Psoas muscle (tissue), 8 donors: ENCODE measurements around the gene C8G. TPM values are rescaled to one million over a fixed set of nuclear protein-coding genes. Genes with fewer than 3 reads are reported as not detected.
A peak's percentile ranks its signal among the peaks of the same experiment; 100 is the strongest.

Experiments used
- ATAC-seq, 4 donors: fragments of 200-7000 bp; cut with Tn5 transposase; one replicate each; pipeline ENCODE4 v1.9.1; 2020; ENCODE audit warnings: moderate library complexity in 3 of 4, mild to moderate bottlenecking in 2 of 4
- DNase-seq, 2 donors: peaks; one replicate each; pipeline ENCODE4 v3.0.0-alpha.2; 2020
- H3K27ac ChIP-seq: fragments of 200-600 bp; one replicate; pipeline ENCODE4 v1.8.0; 2022
- H3K27me3 ChIP-seq, 3 donors: fragments of 200-600 bp in 1 of 3; one replicate each; pipeline versions ENCODE4 v1.6.1 to v1.8.0; 2013 to 2022; ENCODE audit warnings: low read length in 2 of 3, mild to moderate bottlenecking in 2 of 3, moderate library complexity in 1 of 3; ENCODE audit not compliant: insufficient read depth in 3 of 3
- H3K36me3 ChIP-seq, 2 donors: fragments of 200-600 bp in 1 of 2; one replicate each; pipeline versions ENCODE4 v1.6.1 to v1.8.0; 2013 to 2022; ENCODE audit warnings: low read depth in 1 of 2, mild to moderate bottlenecking in 1 of 2, moderate library complexity in 1 of 2; ENCODE audit not compliant: insufficient read depth in 1 of 2
- H3K4me1 ChIP-seq: fragments of 200-600 bp; one replicate; pipeline ENCODE4 v1.8.0; 2022
- H3K4me3 ChIP-seq: fragments of 200-600 bp; one replicate; pipeline ENCODE4 v1.8.0; 2022; ENCODE audit warnings: mild to moderate bottlenecking
- H3K9me3 ChIP-seq: fragments of 200-600 bp; one replicate; pipeline ENCODE4 v1.8.0; 2022
- WGBS, 3 donors: extraction: QIAGEN DNeasy Blood & Tissue Kit; methylation state at CpG; one replicate each; pipeline versions ENCODE4 v1.1.6 to v1.1.7; 2013; 5-methylcytosine and 5-hydroxymethylcytosine counted together
- intact Hi-C, 2 donors: fragments of 100-400 bp; cut with DNase I; formaldehyde crosslinking; loops; one replicate each; pipeline versions ENCODE4 v1.11.0 to v1.14.2; 2022
- polyA plus RNA-seq, 3 donors: library from polyadenylated mRNA; stranded (reverse); fragments of 200-250 nt; gene quantifications; one replicate each; pipeline ENCODE4 v1.2.3, GENCODE V29; 2013
- total RNA-seq, 4 donors: library from RNA; stranded (reverse); fragmentation: NEBNext Ultra II Directional in 2 of 4; extraction: Animal tissue kit (Norgen Biotek cat#: 25700) in 2 of 4; gene quantifications; one replicate each; pipeline versions ENCODE4 v1.2.1 to v1.2.4, GENCODE V29; 2021 to 2023
- TF ChIP-seq, protein P1 (sequence below): fragments of 200-600 bp; IDR thresholded peaks from one replicate; pipeline ENCODE4 v1.8.0; 2022; ENCODE audit warnings: antibody characterized with exemption
- donor health status: healthy with polysubstance abuse.
- donor health status: DM: no; HTN: no; CAD: no; lungs with moderate emphysema.
- donor health status: Bipolar disorder and iron deficiency.
- donor health status: healthy.
- donor health status: DM: yes; HTN: yes; CAD: no.
- donor health status: DM: no; HTN: no; CAD: no.
- donor health status: DM: no; HTN: no; CAD: no.
- donor health status: DM: yes; HTN: yes; CAD: no.

C8G gene
- total and polyA plus RNA-seq, 7 donors, result 1.7 to 7.9 (median 5.1) TPM

- no peaks in the 10 kb centered on the region for H3K4me1 ChIP-seq
- 84 to 95% (median 86%) methylated on average over 11 of the region's 11 CpGs for WGBS, 3 donors
- DNase-seq, result no peak
- TF ChIP-seq, protein P1, sequence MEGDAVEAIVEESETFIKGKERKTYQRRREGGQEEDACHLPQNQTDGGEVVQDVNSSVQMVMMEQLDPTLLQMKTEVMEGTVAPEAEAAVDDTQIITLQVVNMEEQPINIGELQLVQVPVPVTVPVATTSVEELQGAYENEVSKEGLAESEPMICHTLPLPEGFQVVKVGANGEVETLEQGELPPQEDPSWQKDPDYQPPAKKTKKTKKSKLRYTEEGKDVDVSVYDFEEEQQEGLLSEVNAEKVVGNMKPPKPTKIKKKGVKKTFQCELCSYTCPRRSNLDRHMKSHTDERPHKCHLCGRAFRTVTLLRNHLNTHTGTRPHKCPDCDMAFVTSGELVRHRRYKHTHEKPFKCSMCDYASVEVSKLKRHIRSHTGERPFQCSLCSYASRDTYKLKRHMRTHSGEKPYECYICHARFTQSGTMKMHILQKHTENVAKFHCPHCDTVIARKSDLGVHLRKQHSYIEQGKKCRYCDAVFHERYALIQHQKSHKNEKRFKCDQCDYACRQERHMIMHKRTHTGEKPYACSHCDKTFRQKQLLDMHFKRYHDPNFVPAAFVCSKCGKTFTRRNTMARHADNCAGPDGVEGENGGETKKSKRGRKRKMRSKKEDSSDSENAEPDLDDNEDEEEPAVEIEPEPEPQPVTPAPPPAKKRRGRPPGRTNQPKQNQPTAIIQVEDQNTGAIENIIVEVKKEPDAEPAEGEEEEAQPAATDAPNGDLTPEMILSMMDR, result no peak
- no peak for ATAC-seq
- H3K4me3 ChIP-seq, result no peak overlapping the region
- intact Hi-C loops, result no loop called here
- no peak overlapping the region for H3K27ac ChIP-seq
- H3K36me3 ChIP-seq, result peaks cover 0 to 72% of the 10 kb centered on the region in 2 donors
- H3K27me3 ChIP-seq, result no peaks in the 10 kb centered on the region
- no peaks in the 10 kb centered on the region for H3K9me3 ChIP-seq
Observed at GRCh38 chr9:136917902-136918301, 27.1 kb upstream of the C8G start.

DNA sequence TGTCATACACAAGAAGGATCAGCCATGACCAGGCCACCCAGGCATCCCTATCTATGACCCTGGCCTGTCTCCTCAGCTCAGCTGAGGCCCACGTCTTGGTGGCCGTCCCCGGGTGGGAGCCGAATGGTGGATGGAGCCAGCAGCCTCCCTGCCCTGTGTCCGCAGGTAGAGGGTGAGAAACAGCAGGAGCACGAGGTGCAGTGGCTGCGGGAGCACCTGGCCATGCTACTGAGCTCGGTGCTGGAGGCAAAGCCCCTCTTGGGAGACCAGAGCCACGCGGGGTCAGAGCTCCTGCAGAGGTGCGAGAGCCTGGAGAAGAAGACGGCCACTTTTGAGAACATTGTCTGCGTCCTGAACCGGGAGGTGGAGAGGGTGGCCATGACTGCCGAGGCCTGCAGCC lies 25.0 kb upstream of the C8G start:
- WGBS, 3 donors, result 94 to 96% (median 96%) methylated on average over 15 of the region's 15 CpGs
- H3K4me1 ChIP-seq, result peaks cover 10% of the 10 kb centered on the region
- H3K36me3 ChIP-seq, result peaks cover 0 to 69% of the 10 kb centered on the region in 2 donors
- H3K27ac ChIP-seq, result no peak overlapping the region
- H3K4me3 ChIP-seq, result no peak overlapping the region
- intact Hi-C loops, result no loop called here
- no peak for DNase-seq
- no peaks in the 10 kb centered on the region for H3K27me3 ChIP-seq
- no peaks in the 10 kb centered on the region for H3K9me3 ChIP-seq
- TF ChIP-seq, protein P1, result no peak
- ATAC-seq, result no peak

DNA sequence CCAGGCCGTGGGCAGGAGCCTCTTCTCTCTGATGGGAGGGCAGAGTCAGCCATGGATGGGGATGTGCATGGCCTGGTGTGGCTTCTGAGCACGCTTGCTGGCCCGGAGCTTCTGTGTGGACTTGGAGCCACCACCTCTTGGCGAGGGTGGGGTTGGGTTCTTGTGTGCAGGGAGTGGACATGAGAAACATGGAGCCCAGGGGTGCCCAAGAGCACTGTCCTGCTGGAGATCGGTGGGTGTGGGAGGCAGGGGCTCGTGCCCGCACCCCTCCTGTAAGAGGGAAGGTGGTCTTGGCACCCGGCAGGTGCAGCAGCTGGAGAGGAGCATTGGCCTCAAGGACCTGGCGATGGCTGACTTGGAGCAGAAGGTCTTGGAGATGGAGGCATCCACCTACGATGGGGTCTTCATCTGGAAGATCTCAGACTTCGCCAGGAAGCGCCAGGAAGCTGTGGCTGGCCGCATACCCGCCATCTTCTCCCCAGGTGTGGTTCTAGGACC lies 24.3 kb upstream of the C8G start:
- Histone ChIP-seq H3K4me3 (no peak overlapping the region), H3K27me3 (no peaks in the 10 kb centered on the region), H3K9me3 (no peaks in the 10 kb centered on the region), H3K27ac (no peak overlapping the region), H3K36me3 (peaks cover 0 to 68% of the 10 kb centered on the region in 2 donors), H3K4me1 (peaks cover 17% of the 10 kb centered on the region)
- WGBS, 3 donors, result 89 to 96% (median 95%) methylated on average over 14 of the region's 14 CpGs
- TF ChIP-seq, protein P1, result no peak
- DNase-seq (no peak), ATAC-seq (no peak)
- intact Hi-C loops, result no loop called here

DNA sequence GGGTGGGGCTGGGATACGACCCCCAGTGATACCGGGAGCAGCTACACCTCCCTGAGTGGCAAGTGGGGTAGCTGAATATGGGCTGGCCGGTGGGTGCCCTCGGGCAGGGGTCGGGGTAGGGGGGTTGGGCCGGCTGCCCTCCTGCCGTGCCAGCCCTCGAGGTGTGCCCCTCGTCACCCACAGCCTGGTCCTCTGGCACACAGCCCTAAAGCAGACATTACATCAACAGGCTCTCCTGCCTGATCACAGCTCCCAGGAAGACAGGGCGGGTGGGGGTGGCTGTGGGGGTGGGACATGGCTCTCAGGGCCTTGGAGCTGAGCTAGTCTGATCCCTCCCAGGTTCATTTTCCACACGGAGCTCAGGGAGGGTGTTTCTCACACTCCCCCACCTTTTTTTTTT lies 23.7 kb upstream of the C8G start:
- TF ChIP-seq, protein P1, result no peak
- no peak overlapping the region for H3K27ac ChIP-seq
- H3K9me3 ChIP-seq, result no peaks in the 10 kb centered on the region
- ATAC-seq (no peak), DNase-seq (no peak)
- intact Hi-C loops, result no loop called here
- 86 to 88% (median 87%) methylated on average over 11 of the region's 11 CpGs for WGBS, 3 donors
- H3K27me3 ChIP-seq, result no peaks in the 10 kb centered on the region
- no peak overlapping the region for H3K4me3 ChIP-seq
- H3K36me3 ChIP-seq, result peaks cover 0 to 68% of the 10 kb centered on the region in 2 donors
- H3K4me1 ChIP-seq, result peaks cover 17% of the 10 kb centered on the region

GRCh38 chr9:136921718-136922117 lies 23.3 kb upstream of the C8G start:
- Histone ChIP-seq H3K36me3 (peaks cover 0 to 68% of the 10 kb centered on the region in 2 donors), H3K4me3 (no peak overlapping the region), H3K9me3 (no peaks in the 10 kb centered on the region), H3K27me3 (no peaks in the 10 kb centered on the region), H3K4me1 (peaks cover 21% of the 10 kb centered on the region), H3K27ac (no peak overlapping the region)
- 57 to 58% (median 57%) methylated on average over 10 of the region's 10 CpGs for WGBS, 3 donors
- intact Hi-C loops, result no loop called here
- no peak for DNase-seq
- ATAC-seq, result peak in 1 of 4 donors; percentile 11
- TF ChIP-seq, protein P1, result no peak
